Esophagus squamous epithelium (tissue), 4 donors: ENCODE measurements around the gene FOXL3.

Experiments
- CTCF ChIP-seq, 6 experiments: fragments of 450-650 bp in 4 of 6; fragments of 200-600 bp in 2 of 6; sonication (generic) in 2 of 6; IDR thresholded peaks; one replicate each; pipeline ENCODE4 v1.5.1; 2016 to 2019; ENCODE audit warnings: antibody characterized with exemption in 6 of 6, mild to moderate bottlenecking in 4 of 6, moderate library complexity in 4 of 6
- POLR2A ChIP-seq, 4 donors: fragments of 450-650 bp; IDR thresholded peaks; one replicate each; pipeline ENCODE4 v1.6.1; 2017; ENCODE audit warnings: antibody characterized with exemption in 4 of 4, mild to moderate bottlenecking in 4 of 4, moderate library complexity in 3 of 4

- TF ChIP-seq CTCF (IDR thresholded peaks at IDR 0.05) (no peak), POLR2A (IDR thresholded peaks at IDR 0.05) (no peak)
Measured at GRCh38 chr7:325811-326210, 35.8 kb downstream of the FOXL3 start.
